Lower lobe of right lung (tissue), 2 donors: ENCODE measurements around the gene DYSF. TPM values are rescaled to one million over a fixed set of nuclear protein-coding genes. Genes with fewer than 3 reads are reported as not detected.

Source experiments
- ATAC-seq, 2 donors: fragments of 200-7000 bp; cut with Tn5 transposase; one replicate each; pipeline ENCODE4 v1.9.1; 2020 to 2022; ENCODE audit warnings: mild to moderate bottlenecking in 2 of 2, moderate library complexity in 2 of 2
- DNase-seq: peaks from one replicate; pipeline ENCODE4 v3.0.0-alpha.2; 2020
- H3K27ac ChIP-seq: fragments of 200-600 bp; one replicate; pipeline ENCODE4 v1.8.0; 2022
- H3K27me3 ChIP-seq: fragments of 200-600 bp; one replicate; pipeline ENCODE4 v1.8.0; 2022; ENCODE audit warnings: low read depth
- H3K36me3 ChIP-seq: fragments of 200-600 bp; one replicate; pipeline ENCODE4 v1.8.0; 2022; ENCODE audit warnings: mild to moderate bottlenecking
- H3K4me1 ChIP-seq: fragments of 200-600 bp; one replicate; pipeline ENCODE4 v1.8.0; 2022
- H3K4me3 ChIP-seq: fragments of 200-600 bp; one replicate; pipeline ENCODE4 v1.8.0; 2022; ENCODE audit warnings: mild to moderate bottlenecking
- H3K9me3 ChIP-seq: fragments of 200-600 bp; one replicate; pipeline ENCODE4 v1.8.0; 2022
- intact Hi-C: fragments of 100-400 bp; cut with DNase I; formaldehyde crosslinking; loops from one replicate; pipeline ENCODE4 v1.11.0; 2022
- total RNA-seq: library from RNA; stranded (reverse); fragmentation: NEBNext Ultra II Directional; extraction: Animal tissue kit (Norgen Biotek cat#: 25700); gene quantifications from one replicate; pipeline ENCODE4 v1.2.1, GENCODE V29; 2021
- TF ChIP-seq, protein P1 (sequence below): fragments of 200-600 bp; IDR thresholded peaks from one replicate; pipeline ENCODE4 v1.8.0; 2022; ENCODE audit warnings: antibody characterized with exemption, mild to moderate bottlenecking
- donor health status: DM: no; HTN: yes; CAD: no; lungs with severe emphysema.

DYSF gene
- total RNA-seq, 1 donor from 2014 or later: 41.2 TPM

DNA sequence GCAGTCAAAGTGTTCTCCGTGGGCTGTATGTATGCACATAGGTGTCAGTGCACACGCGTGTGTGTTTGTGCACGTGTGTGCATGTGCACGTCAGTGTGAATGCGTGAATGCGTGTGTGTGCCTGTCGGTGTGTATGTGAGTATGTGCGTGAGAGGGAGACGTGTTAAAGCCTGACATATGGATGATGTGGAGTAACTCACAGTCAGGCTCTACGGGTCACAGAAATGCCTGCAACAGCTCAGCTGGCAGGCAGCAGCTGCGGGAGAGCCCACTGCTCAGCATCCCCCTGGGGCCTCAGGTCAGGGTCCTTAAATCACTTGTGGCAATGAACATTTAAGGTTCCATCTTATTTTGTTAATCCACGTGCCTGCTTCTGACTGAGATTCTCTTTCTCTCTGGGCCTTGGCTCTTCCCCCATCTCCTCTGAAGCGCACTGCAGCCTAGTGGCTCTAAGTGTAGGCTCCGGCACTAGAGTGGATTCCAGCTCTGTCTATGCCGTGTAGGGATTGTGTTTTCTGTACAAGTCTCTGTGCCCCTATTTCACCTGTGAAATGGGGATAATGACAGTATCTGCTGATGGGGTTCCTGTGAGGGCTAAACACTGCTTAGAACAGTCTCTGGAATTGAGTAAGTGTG, 63.0 kb downstream of the DYSF start:
- DNase-seq (no peak), ATAC-seq (no peak)
- Histone ChIP-seq H3K27me3 (no peaks in the 10 kb centered on the region), H3K4me1 (no peaks in the 10 kb centered on the region), H3K4me3 (no peak overlapping the region), H3K27ac (no peak overlapping the region), H3K9me3 (no peaks in the 10 kb centered on the region), H3K36me3 (peaks cover 12% of the 10 kb centered on the region)
- intact Hi-C loops: loop anchor here (10.0 kb wide), 1 partner anchor 222 kb away; no protein-coding TSS in a partner anchor
- TF ChIP-seq, protein P1, sequence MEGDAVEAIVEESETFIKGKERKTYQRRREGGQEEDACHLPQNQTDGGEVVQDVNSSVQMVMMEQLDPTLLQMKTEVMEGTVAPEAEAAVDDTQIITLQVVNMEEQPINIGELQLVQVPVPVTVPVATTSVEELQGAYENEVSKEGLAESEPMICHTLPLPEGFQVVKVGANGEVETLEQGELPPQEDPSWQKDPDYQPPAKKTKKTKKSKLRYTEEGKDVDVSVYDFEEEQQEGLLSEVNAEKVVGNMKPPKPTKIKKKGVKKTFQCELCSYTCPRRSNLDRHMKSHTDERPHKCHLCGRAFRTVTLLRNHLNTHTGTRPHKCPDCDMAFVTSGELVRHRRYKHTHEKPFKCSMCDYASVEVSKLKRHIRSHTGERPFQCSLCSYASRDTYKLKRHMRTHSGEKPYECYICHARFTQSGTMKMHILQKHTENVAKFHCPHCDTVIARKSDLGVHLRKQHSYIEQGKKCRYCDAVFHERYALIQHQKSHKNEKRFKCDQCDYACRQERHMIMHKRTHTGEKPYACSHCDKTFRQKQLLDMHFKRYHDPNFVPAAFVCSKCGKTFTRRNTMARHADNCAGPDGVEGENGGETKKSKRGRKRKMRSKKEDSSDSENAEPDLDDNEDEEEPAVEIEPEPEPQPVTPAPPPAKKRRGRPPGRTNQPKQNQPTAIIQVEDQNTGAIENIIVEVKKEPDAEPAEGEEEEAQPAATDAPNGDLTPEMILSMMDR: no peak

DNA sequence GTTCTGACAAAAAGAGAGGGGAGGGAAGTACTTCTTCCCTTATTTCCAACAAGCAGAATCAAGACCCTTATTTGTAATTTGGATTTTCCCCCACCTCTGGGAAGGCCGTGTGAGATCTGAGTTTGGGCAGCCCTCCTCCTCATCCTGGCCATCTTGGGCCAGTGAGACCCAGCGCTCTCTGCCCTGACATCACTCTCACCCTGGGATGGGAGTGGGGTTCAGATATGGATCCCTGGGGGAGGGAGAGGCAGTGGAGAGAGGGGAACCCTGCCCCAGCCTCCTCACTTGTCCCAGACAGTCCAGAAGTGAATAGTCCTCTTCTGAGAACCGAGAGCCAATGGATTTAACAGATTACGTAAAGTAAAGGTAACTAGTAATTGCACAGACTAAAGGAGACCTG, 64.5 kb downstream of the DYSF start:
- no peak overlapping the region for H3K27ac ChIP-seq
- ATAC-seq (no peak), DNase-seq (no peak)
- H3K4me3 ChIP-seq: no peak overlapping the region
- no peaks in the 10 kb centered on the region for H3K27me3 ChIP-seq
- intact Hi-C loops: loop anchor here (10.0 kb wide), 1 partner anchor 223 kb away; no protein-coding TSS in a partner anchor
- TF ChIP-seq, protein P1: no peak
- H3K4me1 ChIP-seq: no peaks in the 10 kb centered on the region
- H3K36me3 ChIP-seq: peaks cover 12% of the 10 kb centered on the region
- no peaks in the 10 kb centered on the region for H3K9me3 ChIP-seq

GRCh38 chr2:71521436-71521950, 68.1 kb downstream of the DYSF start:
- intact Hi-C loops: no loop called here
- TF ChIP-seq, protein P1: no peak
- H3K36me3 ChIP-seq: peaks cover 1% of the 10 kb centered on the region

DNA sequence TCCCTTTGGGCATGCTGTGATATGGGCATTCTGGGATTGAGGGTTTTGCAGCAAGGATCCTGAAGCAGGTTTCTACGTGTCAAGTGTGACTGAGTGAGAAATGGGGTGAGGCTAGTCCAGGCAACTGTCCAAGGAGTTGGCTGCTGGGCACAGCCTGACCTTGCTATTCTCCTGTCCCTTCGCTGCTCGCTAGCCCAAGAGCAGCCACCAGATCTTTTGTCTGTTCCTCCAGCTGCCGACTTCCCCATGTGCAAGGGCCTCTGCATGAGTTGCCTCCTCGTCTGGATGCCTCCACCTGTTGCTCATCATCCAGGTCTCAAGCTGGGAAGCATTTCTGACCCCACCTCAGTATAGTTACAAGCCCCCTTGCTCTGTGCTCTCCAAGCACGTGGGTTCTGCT, 71.1 kb downstream of the DYSF start:
- Histone ChIP-seq H3K9me3 (no peaks in the 10 kb centered on the region), H3K27me3 (no peaks in the 10 kb centered on the region), H3K27ac (no peak overlapping the region), H3K36me3 (peaks cover 6% of the 10 kb centered on the region), H3K4me1 (no peaks in the 10 kb centered on the region), H3K4me3 (no peak overlapping the region)
- TF ChIP-seq, protein P1: no peak
- intact Hi-C loops: no loop called here
- ATAC-seq (no peak), DNase-seq (no peak)

More at GRCh38 chr2:71521436-71521950, 68.1 kb downstream of the DYSF start:
- no peak for DNase-seq
- H3K27me3 ChIP-seq: no peaks in the 10 kb centered on the region
- H3K4me3 ChIP-seq: no peak overlapping the region
- no peak for ATAC-seq
- H3K9me3 ChIP-seq: no peaks in the 10 kb centered on the region
- no peak overlapping the region for H3K27ac ChIP-seq
- H3K4me1 ChIP-seq: no peaks in the 10 kb centered on the region

GRCh38 chr2:71526141-71526540, 72.8 kb downstream of the DYSF start:
- ATAC-seq: no peak
- H3K36me3 ChIP-seq: peaks cover 6% of the 10 kb centered on the region
- TF ChIP-seq, protein P1: no peak
- no peak overlapping the region for H3K27ac ChIP-seq
- no peaks in the 10 kb centered on the region for H3K4me1 ChIP-seq
- DNase-seq: no peak
- no peaks in the 10 kb centered on the region for H3K27me3 ChIP-seq
- no peaks in the 10 kb centered on the region for H3K9me3 ChIP-seq
- no peak overlapping the region for H3K4me3 ChIP-seq
- intact Hi-C loops: no loop called here
